ENCODE results near the gene IFNAR2. TPM values are rescaled to one million over a fixed set of nuclear protein-coding genes. Genes with fewer than 3 reads are reported as not detected.

IFNAR2 gene
- total and polyA plus RNA-seq, 7 donors = 3.3 to 10.0 (median 4.2) TPM

- no peaks in the 10 kb centered on the region for H3K36me3 ChIP-seq (ENCODE audit: insufficient read depth in 1 of 2, low read depth in 1 of 2)
- no peaks in the 10 kb centered on the region for H3K27me3 ChIP-seq (ENCODE audit: insufficient read depth in 3 of 3, low read length in 2 of 3)
- TF ChIP-seq, protein P1, sequence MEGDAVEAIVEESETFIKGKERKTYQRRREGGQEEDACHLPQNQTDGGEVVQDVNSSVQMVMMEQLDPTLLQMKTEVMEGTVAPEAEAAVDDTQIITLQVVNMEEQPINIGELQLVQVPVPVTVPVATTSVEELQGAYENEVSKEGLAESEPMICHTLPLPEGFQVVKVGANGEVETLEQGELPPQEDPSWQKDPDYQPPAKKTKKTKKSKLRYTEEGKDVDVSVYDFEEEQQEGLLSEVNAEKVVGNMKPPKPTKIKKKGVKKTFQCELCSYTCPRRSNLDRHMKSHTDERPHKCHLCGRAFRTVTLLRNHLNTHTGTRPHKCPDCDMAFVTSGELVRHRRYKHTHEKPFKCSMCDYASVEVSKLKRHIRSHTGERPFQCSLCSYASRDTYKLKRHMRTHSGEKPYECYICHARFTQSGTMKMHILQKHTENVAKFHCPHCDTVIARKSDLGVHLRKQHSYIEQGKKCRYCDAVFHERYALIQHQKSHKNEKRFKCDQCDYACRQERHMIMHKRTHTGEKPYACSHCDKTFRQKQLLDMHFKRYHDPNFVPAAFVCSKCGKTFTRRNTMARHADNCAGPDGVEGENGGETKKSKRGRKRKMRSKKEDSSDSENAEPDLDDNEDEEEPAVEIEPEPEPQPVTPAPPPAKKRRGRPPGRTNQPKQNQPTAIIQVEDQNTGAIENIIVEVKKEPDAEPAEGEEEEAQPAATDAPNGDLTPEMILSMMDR (IDR thresholded peaks at IDR 0.05) = no peak
- intact Hi-C loops (cut with DNase I) = no loop called here
- no peaks in the 10 kb centered on the region for H3K9me3 ChIP-seq
- H3K4me1 ChIP-seq = peaks cover 5% of the 10 kb centered on the region
- H3K4me3 ChIP-seq = no peak overlapping the region
- WGBS, 3 donors = 96 to 100% (median 100%) methylated on average over 1 of the region's 1 CpG
- no peak overlapping the region for H3K27ac ChIP-seq
- no peak for ATAC-seq
- DNase-seq = no peak
Observed at GRCh38 chr21:33208534-33208933, 21.2 kb upstream of the IFNAR2 start.

- no peak overlapping the region for H3K4me3 ChIP-seq
- WGBS, 3 donors = 85 to 89% (median 86%) methylated on average over 7 of the region's 7 CpGs
- ATAC-seq (no peak), DNase-seq (no peak)
- intact Hi-C loops (cut with DNase I) = no loop called here
- TF ChIP-seq, protein P1 (IDR thresholded peaks at IDR 0.05) = no peak
- H3K4me1 ChIP-seq = no peaks in the 10 kb centered on the region
- no peaks in the 10 kb centered on the region for H3K27me3 ChIP-seq (ENCODE audit: insufficient read depth in 3 of 3, low read length in 2 of 3)
- no peak overlapping the region for H3K27ac ChIP-seq
- no peaks in the 10 kb centered on the region for H3K9me3 ChIP-seq
- H3K36me3 ChIP-seq (ENCODE audit: insufficient read depth in 1 of 2, low read depth in 1 of 2) = no peaks in the 10 kb centered on the region
Observed at GRCh38 chr21:33211305-33211704, 18.4 kb upstream of the IFNAR2 start.

DNA sequence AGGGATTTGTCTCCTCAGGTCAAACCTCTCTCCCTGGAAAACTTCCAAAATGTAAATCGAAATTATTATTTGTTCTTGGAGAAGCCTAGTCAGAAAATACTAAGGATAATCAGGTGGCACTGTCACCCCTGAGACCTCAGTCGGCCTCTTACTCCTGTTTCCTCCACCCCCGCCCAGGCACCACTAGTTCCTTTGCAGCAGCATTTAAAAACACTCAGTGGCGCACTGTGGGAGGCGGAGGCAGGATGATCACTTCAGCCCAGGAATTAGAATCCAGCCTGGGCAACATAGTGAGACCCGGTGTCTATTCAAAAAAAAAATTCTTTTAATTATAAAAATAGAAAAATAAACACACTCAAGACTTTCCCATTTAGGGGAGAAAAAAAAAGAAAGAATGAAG, 18.0 kb upstream of the IFNAR2 start:
- Histone ChIP-seq H3K4me1 (no peaks in the 10 kb centered on the region), H3K27me3 (ENCODE audit: insufficient read depth in 3 of 3, low read length in 2 of 3) (no peaks in the 10 kb centered on the region), H3K9me3 (no peaks in the 10 kb centered on the region), H3K36me3 (ENCODE audit: insufficient read depth in 1 of 2, low read depth in 1 of 2) (no peaks in the 10 kb centered on the region), H3K27ac (no peak overlapping the region), H3K4me3 (no peak overlapping the region)
- intact Hi-C loops (cut with DNase I) = no loop called here
- WGBS, 3 donors = 66 to 75% (median 71%) methylated on average over 6 of the region's 6 CpGs
- TF ChIP-seq, protein P1 (IDR thresholded peaks at IDR 0.05) = no peak
- ATAC-seq (no peak), DNase-seq (no peak)

- whole genome bisulfite sequencing, 3 donors = 35 to 60% (median 56%) methylated on average over 8 of the region's 8 CpGs
- no peaks in the 10 kb centered on the region for H3K27me3 ChIP-seq (ENCODE audit: insufficient read depth in 3 of 3, low read length in 2 of 3)
- no peak overlapping the region for H3K27ac ChIP-seq
- DNase-seq (no peak), ATAC-seq (no peak)
- H3K36me3 ChIP-seq (ENCODE audit: insufficient read depth in 1 of 2, low read depth in 1 of 2) = no peaks in the 10 kb centered on the region
- H3K4me3 ChIP-seq = no peak overlapping the region
- intact Hi-C loops (cut with DNase I) = no loop called here
- H3K9me3 ChIP-seq = no peaks in the 10 kb centered on the region
- TF ChIP-seq, protein P1 (IDR thresholded peaks at IDR 0.05) = no peak
- H3K4me1 ChIP-seq = no peaks in the 10 kb centered on the region
Observed at GRCh38 chr21:33212159-33212851, 17.4 kb upstream of the IFNAR2 start.

- DNase-seq (no peak), ATAC-seq (no peak)
- TF ChIP-seq, protein P1 (IDR thresholded peaks at IDR 0.05) = no peak
- Histone ChIP-seq H3K27me3 (ENCODE audit: insufficient read depth in 3 of 3, low read length in 2 of 3) (no peaks in the 10 kb centered on the region), H3K4me1 (no peaks in the 10 kb centered on the region), H3K9me3 (no peaks in the 10 kb centered on the region), H3K4me3 (no peak overlapping the region), H3K27ac (no peak overlapping the region), H3K36me3 (ENCODE audit: insufficient read depth in 1 of 2, low read depth in 1 of 2) (no peaks in the 10 kb centered on the region)
- WGBS, 3 donors = 89 to 100% (median 96%) methylated on average over 1 of the region's 1 CpG
- intact Hi-C loops (cut with DNase I) = no loop called here
Observed at GRCh38 chr21:33214056-33214455, 15.7 kb upstream of the IFNAR2 start.

All from psoas muscle (tissue), 8 donors.